ENCODE data around the gene SMCHD1. TPM values are rescaled to one million over a fixed set of nuclear protein-coding genes. Genes with fewer than 3 reads are reported as not detected.
A peak's percentile ranks its signal among the peaks of the same experiment; 100 is the strongest.

The SMCHD1 gene
- total and polyA plus RNA-seq, 2 donors (not counting 1 experiment from before 2014, with no cell fraction given) = 54.2 to 380 TPM

DNA sequence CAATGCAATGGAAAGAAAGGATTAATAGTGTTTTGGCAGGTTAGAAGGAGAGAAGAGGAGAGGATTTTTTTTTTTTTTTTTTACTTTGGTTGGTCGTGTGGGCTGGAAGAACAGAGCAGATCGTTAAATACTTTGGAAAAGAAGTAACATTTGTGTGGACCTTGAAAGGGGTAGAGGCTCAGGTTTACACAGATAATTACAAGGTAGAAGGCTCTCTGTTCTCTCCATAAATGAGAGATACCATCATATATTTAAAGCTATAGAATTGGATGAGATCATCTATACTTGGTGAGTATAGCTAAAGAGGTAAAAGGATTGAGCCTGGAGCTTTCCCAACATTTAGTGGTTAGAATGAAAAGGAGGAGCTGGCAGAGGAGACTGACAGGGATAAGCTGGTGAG is 49.0 kb downstream of the SMCHD1 start:
- H3K4me3 Mint-ChIP-seq = no peak overlapping the region

DNA sequence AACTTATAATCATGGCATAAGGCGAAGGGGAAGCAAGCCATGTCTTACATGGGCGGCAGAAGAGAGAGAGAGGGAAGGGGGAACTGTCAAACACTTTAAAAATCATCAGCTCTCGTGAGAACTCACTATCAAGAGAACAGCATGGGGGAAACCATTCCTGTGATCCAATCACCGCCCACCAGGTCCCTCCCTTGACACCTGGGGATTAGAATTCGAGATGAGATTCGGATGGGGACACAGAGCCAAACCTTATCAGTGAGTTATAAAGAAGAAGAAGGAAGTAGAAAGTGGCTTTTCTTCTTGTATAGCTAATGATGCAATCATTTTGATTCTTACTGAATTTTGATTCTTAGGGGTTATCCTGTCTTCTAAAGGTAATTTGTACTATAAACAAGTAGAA is 51.4 kb downstream of the SMCHD1 start:
- H3K4me1 Mint-ChIP-seq = peaks cover 8% of the 10 kb centered on the region
- Histone ChIP-seq H3K27ac (ENCODE audit: low read length in 2 of 2) (peak overlapping the region in 1 of 2 donors; percentile 58), H3K9ac (ENCODE audit: low read length) (no peak overlapping the region), H3K9me3 (ENCODE audit: control extremely low read depth in 1 of 3, control insufficient read depth in 2 of 3, insufficient read depth in 1 of 3, low read length in 2 of 3) (no peaks in the 10 kb centered on the region), H3K4me1 (ENCODE audit: control insufficient read depth in 2 of 2, insufficient read depth in 2 of 2, low read length in 2 of 2) (peaks cover 0 to 3% of the 10 kb centered on the region in 2 donors), H3K27me3 (replicated peaks in 1 of 4; ENCODE audit: control extremely low read depth in 1 of 4, control insufficient read depth in 3 of 4, insufficient read depth in 4 of 4, low read length in 3 of 4) (no peaks in the 10 kb centered on the region), H3K4me3 (ENCODE audit: control extremely low read depth in 1 of 5, extremely low read depth in 1 of 5, insufficient read depth in 1 of 5, low read depth in 2 of 5, low read length in 4 of 5) (no peak overlapping the region), H3K4me2 (replicated peaks; ENCODE audit: low read depth, low read length, poor library complexity, severe bottlenecking) (no peak overlapping the region), H2AFZ (ENCODE audit: insufficient read depth, low read depth, low read length, poor library complexity, severe bottlenecking) (no peak overlapping the region), H3K79me2 (ENCODE audit: control insufficient read depth, insufficient read depth, low read length) (peaks cover 47% of the 10 kb centered on the region), H3K36me3 (replicated peaks in 1 of 2; ENCODE audit: control extremely low read depth in 1 of 2, control insufficient read depth in 1 of 2, extremely low read depth in 1 of 2, insufficient read depth in 2 of 2, low read length in 1 of 2) (peaks cover 29 to 90% of the 10 kb centered on the region in 2 experiments), H4K20me1 (ENCODE audit: control insufficient read depth, insufficient read depth, low read length, poor library complexity, severe bottlenecking) (peaks cover 31% of the 10 kb centered on the region)
- DNase-seq (no peak), ATAC-seq (ENCODE audit: low read depth) (no peak)
- H3K27ac Mint-ChIP-seq = peak overlapping the region; percentile 82
- no peaks in the 10 kb centered on the region for H3K27me3 Mint-ChIP-seq
- POLR2A ChIA-PET = no interaction called here
- H3K9me3 Mint-ChIP-seq (ENCODE audit: insufficient read depth) = no peaks in the 10 kb centered on the region
- CTCF ChIA-PET = interaction anchor here (1.0 to 1.7 kb wide), 2 partner anchors 33 to 134 kb away, joined by 3 to 4 read pairs; no protein-coding TSS in a partner anchor
- intact Hi-C loops (cut with micrococcal nuclease) = loop anchor here (1.0 to 2.0 kb wide), 3 partner anchors 18 to 33 kb away; no protein-coding TSS in a partner anchor
- no peak overlapping the region for H3K4me3 Mint-ChIP-seq
- TF ChIP-seq EZH2 (IDR thresholded peaks at IDR 0.05; ENCODE audit: borderline replicate concordance, insufficient read depth, low read depth, low read length, poor library complexity, severe bottlenecking) (no peak), CTCF (IDR thresholded peaks at IDR 0.05) (no peak)
- no CpG with 5 or more reads among the region's 6 CpGs for WGBS (ENCODE audit: insufficient coverage)

More for the DNA sequence above, 49.0 kb downstream of the SMCHD1 start:
- peaks cover 50% of the 10 kb centered on the region for H3K79me2 ChIP-seq (ENCODE audit: control insufficient read depth, insufficient read depth, low read length)
- peak overlapping the region; percentile 38 for H3K27ac Mint-ChIP-seq
- no peaks in the 10 kb centered on the region for H3K9me3 Mint-ChIP-seq (ENCODE audit: insufficient read depth)
- peaks cover 17% of the 10 kb centered on the region for H4K20me1 ChIP-seq (ENCODE audit: control insufficient read depth, insufficient read depth, low read length, poor library complexity, severe bottlenecking)
- H3K4me3 ChIP-seq (ENCODE audit: control extremely low read depth in 1 of 5, extremely low read depth in 1 of 5, insufficient read depth in 1 of 5, low read depth in 2 of 5, low read length in 4 of 5) = no peak overlapping the region
- CTCF ChIA-PET = no interaction called here
- intact Hi-C loops (cut with micrococcal nuclease) = no loop called here
- DNase-seq = no peak
- H3K27me3 ChIP-seq (replicated peaks in 1 of 4; ENCODE audit: control extremely low read depth in 1 of 4, control insufficient read depth in 3 of 4, insufficient read depth in 4 of 4, low read length in 3 of 4) = no peaks in the 10 kb centered on the region
- H2AFZ ChIP-seq (ENCODE audit: insufficient read depth, low read depth, low read length, poor library complexity, severe bottlenecking) = no peak overlapping the region
- no peak overlapping the region for H3K9ac ChIP-seq (ENCODE audit: low read length)
- H3K4me2 ChIP-seq (replicated peaks; ENCODE audit: low read depth, low read length, poor library complexity, severe bottlenecking) = no peak overlapping the region
- H3K4me1 ChIP-seq (ENCODE audit: control insufficient read depth in 2 of 2, insufficient read depth in 2 of 2, low read length in 2 of 2) = peaks cover 0 to 3% of the 10 kb centered on the region in 2 donors
- H3K9me3 ChIP-seq (ENCODE audit: control extremely low read depth in 1 of 3, control insufficient read depth in 2 of 3, insufficient read depth in 1 of 3, low read length in 2 of 3) = no peaks in the 10 kb centered on the region
- no peaks in the 10 kb centered on the region for H3K27me3 Mint-ChIP-seq
- peaks cover 32 to 93% of the 10 kb centered on the region in 2 experiments for H3K36me3 ChIP-seq (replicated peaks in 1 of 2; ENCODE audit: control extremely low read depth in 1 of 2, control insufficient read depth in 1 of 2, extremely low read depth in 1 of 2, insufficient read depth in 2 of 2, low read length in 1 of 2)
- TF ChIP-seq CTCF (IDR thresholded peaks at IDR 0.05) (no peak), EZH2 (IDR thresholded peaks at IDR 0.05; ENCODE audit: borderline replicate concordance, insufficient read depth, low read depth, low read length, poor library complexity, severe bottlenecking) (no peak)
- peak overlapping the region in 1 of 2 donors; percentile 28 for H3K27ac ChIP-seq (ENCODE audit: low read length in 2 of 2)
- WGBS (ENCODE audit: insufficient coverage) = no CpG with 5 or more reads among the region's 2 CpGs
- POLR2A ChIA-PET = no interaction called here
- no peak for ATAC-seq (ENCODE audit: low read depth)
- H3K4me1 Mint-ChIP-seq = peaks cover 8% of the 10 kb centered on the region
